ENCODE data around the gene TMEM119. TPM values are rescaled to one million over a fixed set of nuclear protein-coding genes. Genes with fewer than 3 reads are reported as not detected.
A peak's percentile ranks its signal among the peaks of the same experiment; 100 is the strongest.

The TMEM119 gene
- total and polyA plus RNA-seq, 9 of the 15 experiments (the other 6 are each of a cell fraction or from before 2014, with no cell fraction given), result 0.18 TPM; not detected in 8

DNA sequence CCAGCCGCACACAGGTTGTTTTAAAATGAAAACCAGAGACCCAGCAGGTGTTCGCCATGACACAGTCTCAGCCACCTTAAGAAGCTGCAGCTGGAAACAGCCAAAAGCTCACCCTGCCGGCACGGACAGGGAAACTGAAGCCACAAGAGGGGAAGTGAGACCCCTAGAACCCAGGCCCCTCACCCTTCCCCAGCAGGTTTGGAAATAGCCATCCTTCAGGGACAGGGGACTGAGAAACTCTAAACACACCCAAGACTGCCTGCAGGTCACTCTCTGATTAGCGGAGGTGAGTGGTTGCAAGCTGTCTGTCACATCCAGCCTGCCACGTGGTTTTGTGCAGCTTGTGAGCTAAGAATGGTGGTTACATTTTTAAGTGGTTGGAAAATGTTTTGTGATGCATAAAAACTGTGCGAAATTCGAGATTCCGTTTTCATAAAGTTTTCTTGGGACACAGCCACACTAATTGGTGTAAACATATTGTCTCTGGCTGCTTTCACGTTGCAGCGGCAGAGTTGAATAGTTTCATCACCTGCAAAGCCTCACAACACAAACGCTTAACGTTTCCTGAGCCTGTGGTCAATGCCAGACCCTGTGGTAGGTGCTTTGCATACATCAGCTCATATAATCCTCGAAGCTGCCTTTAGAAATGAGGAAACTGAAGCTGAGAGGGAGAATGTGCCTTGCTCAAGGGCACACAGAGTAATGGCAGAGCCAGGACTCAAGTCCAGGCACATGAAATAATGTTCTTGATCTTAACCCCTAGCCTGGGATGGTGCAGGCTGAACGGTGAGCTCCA lies 37.5 kb upstream of the TMEM119 start (continued):
- TF ChIP-seq, protein P1, sequence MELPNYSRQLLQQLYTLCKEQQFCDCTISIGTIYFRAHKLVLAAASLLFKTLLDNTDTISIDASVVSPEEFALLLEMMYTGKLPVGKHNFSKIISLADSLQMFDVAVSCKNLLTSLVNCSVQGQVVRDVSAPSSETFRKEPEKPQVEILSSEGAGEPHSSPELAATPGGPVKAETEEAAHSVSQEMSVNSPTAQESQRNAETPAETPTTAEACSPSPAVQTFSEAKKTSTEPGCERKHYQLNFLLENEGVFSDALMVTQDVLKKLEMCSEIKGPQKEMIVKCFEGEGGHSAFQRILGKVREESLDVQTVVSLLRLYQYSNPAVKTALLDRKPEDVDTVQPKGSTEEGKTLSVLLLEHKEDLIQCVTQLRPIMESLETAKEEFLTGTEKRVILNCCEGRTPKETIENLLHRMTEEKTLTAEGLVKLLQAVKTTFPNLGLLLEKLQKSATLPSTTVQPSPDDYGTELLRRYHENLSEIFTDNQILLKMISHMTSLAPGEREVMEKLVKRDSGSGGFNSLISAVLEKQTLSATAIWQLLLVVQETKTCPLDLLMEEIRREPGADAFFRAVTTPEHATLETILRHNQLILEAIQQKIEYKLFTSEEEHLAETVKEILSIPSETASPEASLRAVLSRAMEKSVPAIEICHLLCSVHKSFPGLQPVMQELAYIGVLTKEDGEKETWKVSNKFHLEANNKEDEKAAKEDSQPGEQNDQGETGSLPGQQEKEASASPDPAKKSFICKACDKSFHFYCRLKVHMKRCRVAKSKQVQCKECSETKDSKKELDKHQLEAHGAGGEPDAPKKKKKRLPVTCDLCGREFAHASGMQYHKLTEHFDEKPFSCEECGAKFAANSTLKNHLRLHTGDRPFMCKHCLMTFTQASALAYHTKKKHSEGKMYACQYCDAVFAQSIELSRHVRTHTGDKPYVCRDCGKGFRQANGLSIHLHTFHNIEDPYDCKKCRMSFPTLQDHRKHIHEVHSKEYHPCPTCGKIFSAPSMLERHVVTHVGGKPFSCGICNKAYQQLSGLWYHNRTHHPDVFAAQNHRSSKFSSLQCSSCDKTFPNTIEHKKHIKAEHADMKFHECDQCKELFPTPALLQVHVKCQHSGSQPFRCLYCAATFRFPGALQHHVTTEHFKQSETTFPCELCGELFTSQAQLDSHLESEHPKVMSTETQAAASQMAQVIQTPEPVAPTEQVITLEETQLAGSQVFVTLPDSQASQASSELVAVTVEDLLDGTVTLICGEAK (IDR thresholded peaks at IDR 0.05), result no peak
- TF ChIP-seq, protein P1 (CRISPR knock-in tag; IDR thresholded peaks at IDR 0.05), result peak; percentile 55; the same call in 1 of the 2 replicates
- TF ChIP-seq BRCA1 (IDR thresholded peaks at IDR 0.05) (no peak), BRCA1 (CRISPR knock-in tag; IDR thresholded peaks at IDR 0.05) (no peak), SMAD1 (IDR thresholded peaks at IDR 0.05; ENCODE audit: low read depth, low read length, partially characterized antibody) (no peak), KAT2B (IDR thresholded peaks at IDR 0.05; ENCODE audit: low read depth, low read length) (no peak), PRPF4 (IDR thresholded peaks at IDR 0.05; ENCODE audit: insufficient read depth, low read depth, low read length, poor library complexity, severe bottlenecking) (no peak), ZNF696 (CRISPR knock-in tag; conservative IDR thresholded peaks at IDR 0.05) (no peak), HNRNPK (IDR thresholded peaks at IDR 0.05; ENCODE audit: low read depth, low read length, poor library complexity, severe bottlenecking) (no peak), ZNF175 (CRISPR knock-in tag; IDR thresholded peaks at IDR 0.05; ENCODE audit: low read depth) (no peak), CAMTA2 (CRISPR knock-in tag; conservative IDR thresholded peaks at IDR 0.05) (no peak), GABPB2 (CRISPR knock-in tag; conservative IDR thresholded peaks at IDR 0.05) (no peak), HDAC3 (IDR thresholded peaks at IDR 0.05; ENCODE audit: borderline replicate concordance, partially characterized antibody) (no peak), THRAP3 (IDR thresholded peaks at IDR 0.05; ENCODE audit: borderline replicate concordance) (no peak), ZFP30 (CRISPR knock-in tag; IDR thresholded peaks at IDR 0.05; ENCODE audit: borderline replicate concordance) (no peak), FOS (IDR thresholded peaks at IDR 0.05; ENCODE audit: extremely low read depth, insufficient read length) (no peak), SMARCE1 (IDR thresholded peaks at IDR 0.05) (no peak)
- TF ChIP-seq, protein P2, sequence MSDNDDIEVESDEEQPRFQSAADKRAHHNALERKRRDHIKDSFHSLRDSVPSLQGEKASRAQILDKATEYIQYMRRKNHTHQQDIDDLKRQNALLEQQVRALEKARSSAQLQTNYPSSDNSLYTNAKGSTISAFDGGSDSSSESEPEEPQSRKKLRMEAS (CRISPR knock-in tag; IDR thresholded peaks at IDR 0.05), result peak; percentile 74; the same call in 1 of the 2 replicates
